Thyroid gland (tissue), 4 donors: Measurements from ENCODE around the gene KLK11. TPM values are rescaled to one million over a fixed set of nuclear protein-coding genes. Genes with fewer than 3 reads are reported as not detected.

Source experiments
- DNase-seq, 2 donors: peaks; one replicate each; pipeline ENCODE4 v3.0.0-alpha.2; 2019
- H3K27ac ChIP-seq, 3 donors: fragments of 200-600 bp; sonication (generic); 1 replicate in 2 of 3; 2 replicates in 1 of 3; pipeline ENCODE4 v1.5.1; 2016 to 2019; ENCODE audit warnings: mild to moderate bottlenecking in 1 of 3, moderate library complexity in 1 of 3
- H3K27me3 ChIP-seq: fragments of 200-600 bp; sonication (generic); one replicate; pipeline ENCODE4 v1.5.1; 2019
- H3K36me3 ChIP-seq, 2 donors: fragments of 200-600 bp; sonication (generic); one replicate each; pipeline ENCODE4 v1.5.1; 2016 to 2019
- H3K4me1 ChIP-seq, 2 donors: fragments of 200-600 bp; sonication (generic); one replicate each; pipeline ENCODE4 v1.5.1; 2017 to 2019
- H3K4me3 ChIP-seq, 3 donors: fragments of 200-600 bp; sonication (generic); replicated peaks in 1 of 3; 1 replicate in 2 of 3; 2 replicates in 1 of 3; pipeline ENCODE4 v1.5.1; 2016; ENCODE audit warnings: mild to moderate bottlenecking in 1 of 3
- H3K9me3 ChIP-seq: fragments of 200-600 bp; sonication (generic); one replicate; pipeline ENCODE4 v1.5.1; 2017
- CTCF ChIP-seq, 6 experiments: fragments of 200-600 bp in 3 of 6; fragments of 450-650 bp in 3 of 6; sonication (generic) in 3 of 6; IDR thresholded peaks; one replicate each; pipeline ENCODE4 v1.5.1; 2016 to 2019; ENCODE audit warnings: antibody characterized with exemption in 6 of 6, mild to moderate bottlenecking in 2 of 6, inconsistent platforms in 1 of 6, moderate library complexity in 1 of 6
- POLR2A ChIP-seq, 2 donors: fragments of 450-650 bp; IDR thresholded peaks; one replicate each; pipeline ENCODE4 v1.6.1; 2017; ENCODE audit warnings: antibody characterized with exemption in 2 of 2, mild to moderate bottlenecking in 2 of 2, moderate library complexity in 1 of 2
- WGBS, 2 donors: methylation state at CpG; one replicate each; pipeline ENCODE4 v1.1.5; 2017; 5-methylcytosine and 5-hydroxymethylcytosine counted together
- intact Hi-C: fragments of 100-400 bp; cut with DNase I; formaldehyde crosslinking; loops from one replicate; pipeline ENCODE4 v1.15.1; 2023
- total RNA-seq, 4 donors: library from RNA; depleted of rRNA; stranded (reverse); fragments of >200 nt; gene quantifications; one replicate each; pipeline ENCODE4 v1.2.3, GENCODE V29; 2016

Gene KLK11
- total RNA-seq, 4 donors from 2014 or later = 0.40 to 0.93 TPM; not detected in 2

DNA sequence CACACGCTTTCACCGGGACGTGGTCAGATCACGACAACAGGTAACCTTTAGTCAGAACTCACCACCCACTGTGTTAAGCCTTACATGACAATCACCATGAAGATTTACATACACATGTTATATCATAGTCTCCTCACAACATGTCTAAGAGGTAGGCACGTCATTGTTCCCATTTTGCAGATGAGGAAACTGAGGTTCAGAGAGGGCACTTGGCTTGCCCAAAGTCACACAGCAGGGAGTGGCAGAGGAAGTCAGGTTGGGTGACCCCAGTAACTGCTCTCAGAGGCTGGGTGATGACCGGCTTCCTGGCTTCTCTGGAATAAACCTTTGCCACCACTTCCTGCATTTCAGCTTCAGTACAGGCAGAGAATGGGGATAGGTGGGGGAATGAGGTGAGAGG, 12.2 kb downstream of the KLK11 start:
- intact Hi-C loops = no loop called here
- no peak for DNase-seq
- H3K27me3 ChIP-seq = peaks cover 26% of the 10 kb centered on the region
- H3K36me3 ChIP-seq = no peaks in the 10 kb centered on the region
- no peak overlapping the region for H3K27ac ChIP-seq
- no peaks in the 10 kb centered on the region for H3K9me3 ChIP-seq
- TF ChIP-seq CTCF (IDR thresholded peaks at IDR 0.05) = no peak
- peaks cover 5 to 15% of the 10 kb centered on the region in 2 donors for H3K4me1 ChIP-seq
- no peak overlapping the region for H3K4me3 ChIP-seq
- 83 to 89% methylated on average over 5 to 6 of the region's 6 CpGs for WGBS, 2 donors

DNA sequence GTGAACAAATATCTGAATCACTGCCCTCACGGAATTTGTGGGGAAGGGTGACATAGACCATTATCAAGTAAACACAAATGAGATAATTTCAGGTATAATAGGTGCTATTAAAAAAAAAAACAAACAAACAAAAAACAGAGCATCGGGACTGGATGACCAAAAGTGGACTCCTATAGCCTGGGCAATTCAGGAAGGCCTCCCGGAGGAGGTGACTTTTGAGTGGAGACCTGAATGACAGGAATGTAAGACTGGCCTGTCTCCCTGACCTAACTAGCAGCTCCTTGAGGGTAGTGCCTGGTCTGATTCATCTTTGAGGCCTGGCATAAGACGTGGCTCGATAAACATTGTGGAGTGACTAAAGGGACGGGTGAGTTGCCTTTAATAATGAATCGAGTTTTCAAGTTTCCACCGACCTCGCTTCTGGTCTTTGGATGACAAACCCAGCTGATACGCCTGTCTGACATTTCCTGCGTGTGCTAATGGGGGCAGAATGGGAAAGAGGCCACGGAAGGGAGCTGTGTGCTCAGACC, 13.7 kb downstream of the KLK11 start:
- DNase-seq = no peak
- TF ChIP-seq POLR2A (IDR thresholded peaks at IDR 0.05) (no peak), CTCF (IDR thresholded peaks at IDR 0.05) (no peak)
- Histone ChIP-seq H3K36me3 (no peaks in the 10 kb centered on the region), H3K27ac (no peak overlapping the region), H3K4me3 (no peak overlapping the region), H3K27me3 (peaks cover 16% of the 10 kb centered on the region), H3K4me1 (peaks cover 0 to 8% of the 10 kb centered on the region in 2 donors), H3K9me3 (no peaks in the 10 kb centered on the region)
- intact Hi-C loops = no loop called here
- WGBS, 2 donors = 72 to 75% methylated on average over 12 of the region's 12 CpGs

GRCh38 chr19:51010066-51010795, 16.2 kb downstream of the KLK11 start:
- Histone ChIP-seq H3K9me3 (no peaks in the 10 kb centered on the region), H3K27me3 (no peaks in the 10 kb centered on the region), H3K4me1 (no peaks in the 10 kb centered on the region), H3K36me3 (no peaks in the 10 kb centered on the region), H3K4me3 (no peak overlapping the region), H3K27ac (no peak overlapping the region)
- intact Hi-C loops = no loop called here
- TF ChIP-seq CTCF (IDR thresholded peaks at IDR 0.05) = no peak
- no peak for TF ChIP-seq POLR2A (IDR thresholded peaks at IDR 0.05)
- WGBS, 2 donors = 64 to 68% methylated on average over 4 of the region's 4 CpGs
- DNase-seq = no peak

DNA sequence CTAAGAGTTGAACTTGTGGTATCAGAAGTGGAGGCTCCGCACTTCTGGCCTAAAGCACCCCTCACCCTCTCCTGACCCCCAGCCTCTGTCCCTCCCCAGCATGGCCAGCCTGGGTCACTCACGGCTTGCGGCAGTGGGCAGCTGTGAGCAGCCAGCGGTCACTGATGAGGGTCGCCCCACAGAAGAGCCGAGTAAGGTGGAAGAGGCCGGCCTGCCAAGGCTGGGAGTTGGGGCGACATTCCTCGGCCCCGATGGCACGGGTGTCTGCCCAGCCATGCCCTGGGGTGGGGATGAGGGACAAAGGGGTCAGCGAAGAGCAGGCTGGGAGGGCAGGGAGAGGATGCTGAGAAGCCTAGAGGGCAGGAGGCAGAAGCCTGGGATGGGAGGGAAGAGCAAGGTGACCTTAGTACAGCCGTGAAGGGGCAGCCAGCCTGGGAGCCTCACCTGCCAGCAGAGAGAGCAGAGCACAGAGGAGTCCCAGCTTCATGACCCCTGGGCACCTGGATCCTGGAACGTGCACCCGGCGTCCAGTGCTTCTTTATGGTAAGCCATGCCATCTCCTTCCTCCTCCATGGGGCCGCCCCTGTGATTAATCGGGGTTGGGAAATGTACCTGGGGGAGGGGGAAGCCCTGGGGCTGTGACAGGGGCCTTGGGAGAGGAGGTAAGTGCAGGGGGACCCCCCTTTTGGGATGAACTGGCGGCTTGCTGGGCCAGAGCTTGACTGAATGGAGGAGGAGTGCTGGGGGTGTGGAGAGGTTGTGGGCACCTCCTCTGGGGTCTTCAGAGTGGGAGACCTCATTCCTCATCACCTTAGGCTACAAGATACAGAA, 17.1 kb downstream of the KLK11 start:
- no peak overlapping the region for H3K27ac ChIP-seq
- TF ChIP-seq CTCF (IDR thresholded peaks at IDR 0.05) = no peak
- TF ChIP-seq POLR2A (IDR thresholded peaks at IDR 0.05) = no peak
- DNase-seq = no peak
- H3K9me3 ChIP-seq = no peaks in the 10 kb centered on the region
- no peaks in the 10 kb centered on the region for H3K27me3 ChIP-seq
- 68 to 76% methylated on average over 19 of the region's 19 CpGs for WGBS, 2 donors
- intact Hi-C loops = no loop called here
- H3K36me3 ChIP-seq = no peaks in the 10 kb centered on the region
- H3K4me1 ChIP-seq = no peaks in the 10 kb centered on the region
- no peak overlapping the region for H3K4me3 ChIP-seq

- H3K36me3 ChIP-seq = no peaks in the 10 kb centered on the region
- no peaks in the 10 kb centered on the region for H3K27me3 ChIP-seq
- intact Hi-C loops = no loop called here
- TF ChIP-seq CTCF (IDR thresholded peaks at IDR 0.05) = no peak
- no peak for TF ChIP-seq POLR2A (IDR thresholded peaks at IDR 0.05)
- H3K4me1 ChIP-seq = no peaks in the 10 kb centered on the region
- WGBS, 2 donors = 83 to 88% methylated on average over 3 of the region's 3 CpGs
- no peak overlapping the region for H3K27ac ChIP-seq
- H3K4me3 ChIP-seq = no peak overlapping the region
- no peak for DNase-seq
- H3K9me3 ChIP-seq = no peaks in the 10 kb centered on the region
Observed at GRCh38 chr19:51007488-51007887, 18.9 kb downstream of the KLK11 start.
